GM18861 (cell line): ENCODE measurements around the gene DAD1.
"Not testable (repeated sequence)": the region's sequence is repeated elsewhere in the genome, so short reads cannot be mapped to it uniquely, and the experiment has no call there.

Experiments
- ATAC-seq: cut with Tn5 transposase; IDR thresholded peaks from one replicate; pipeline ENCODE4 v1.9.1; 2021; ENCODE audit not compliant: unreplicated experiment

The DAD1 gene

DNA sequence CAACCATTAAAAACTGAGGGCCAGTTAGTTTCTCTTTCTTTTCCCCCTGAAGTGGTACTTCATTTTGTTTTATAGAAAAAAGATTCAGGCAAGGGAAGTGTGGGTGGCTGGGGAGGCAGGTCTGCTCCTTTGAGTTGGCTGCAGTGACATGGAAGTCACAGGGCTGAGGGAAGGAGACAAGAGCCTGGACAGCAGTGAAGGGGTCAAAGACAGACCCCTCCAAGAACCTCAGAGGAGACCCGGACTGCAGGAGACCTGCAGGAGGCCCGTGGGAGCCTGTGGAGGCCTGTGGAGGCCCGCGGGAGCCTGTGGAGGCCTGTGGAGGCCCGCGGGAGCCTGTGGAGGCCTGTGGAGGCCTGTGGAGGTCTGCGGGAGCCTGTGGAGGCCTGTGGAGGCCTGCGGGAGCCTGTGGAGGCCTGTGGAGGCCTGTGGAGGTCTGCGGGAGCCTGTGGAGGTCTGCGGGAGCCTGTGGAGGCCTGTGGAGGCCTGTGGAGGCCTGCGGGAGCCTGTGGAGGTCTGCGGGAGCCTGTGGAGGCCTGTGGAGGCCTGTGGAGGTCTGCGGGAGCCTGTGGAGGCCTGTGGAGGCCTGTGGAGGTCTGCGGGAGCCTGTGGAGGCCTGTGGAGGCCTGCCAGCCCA is 35.0 kb downstream of the DAD1 start:
- not testable (repeated sequence) for ATAC-seq

DNA sequence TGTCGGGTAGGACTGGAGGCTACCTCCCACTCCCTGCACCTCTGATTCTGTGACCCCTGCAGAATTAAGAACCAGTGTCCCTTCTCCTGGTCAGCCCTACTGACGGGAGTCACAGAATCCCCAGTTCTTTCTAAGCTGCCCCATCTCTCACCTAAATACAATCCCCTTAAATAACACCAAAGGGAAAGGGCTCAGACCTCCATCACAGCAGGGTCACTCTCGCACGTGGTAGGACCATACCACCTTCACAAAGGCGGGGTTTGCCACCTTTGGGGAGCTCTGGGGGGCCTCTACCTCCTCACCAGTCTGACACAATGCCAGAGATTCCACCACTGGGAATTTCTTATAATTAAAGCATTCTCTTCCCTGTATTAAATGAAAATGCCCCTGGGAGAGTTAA is 35.6 kb downstream of the DAD1 start:
- ATAC-seq, result no peak

DNA sequence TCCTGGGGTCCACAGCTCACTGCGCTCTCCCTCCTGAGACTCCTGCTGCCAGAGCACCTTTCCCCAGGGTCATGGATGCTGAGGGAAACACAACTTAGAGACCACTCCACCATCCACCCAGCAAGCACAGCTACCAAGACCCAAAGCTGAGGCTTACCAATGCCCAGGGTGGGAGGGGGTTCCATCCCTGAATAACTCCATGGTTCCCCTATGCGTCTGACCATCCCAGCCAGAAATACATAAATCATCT is 36.3 kb downstream of the DAD1 start:
- no peak for ATAC-seq

DNA sequence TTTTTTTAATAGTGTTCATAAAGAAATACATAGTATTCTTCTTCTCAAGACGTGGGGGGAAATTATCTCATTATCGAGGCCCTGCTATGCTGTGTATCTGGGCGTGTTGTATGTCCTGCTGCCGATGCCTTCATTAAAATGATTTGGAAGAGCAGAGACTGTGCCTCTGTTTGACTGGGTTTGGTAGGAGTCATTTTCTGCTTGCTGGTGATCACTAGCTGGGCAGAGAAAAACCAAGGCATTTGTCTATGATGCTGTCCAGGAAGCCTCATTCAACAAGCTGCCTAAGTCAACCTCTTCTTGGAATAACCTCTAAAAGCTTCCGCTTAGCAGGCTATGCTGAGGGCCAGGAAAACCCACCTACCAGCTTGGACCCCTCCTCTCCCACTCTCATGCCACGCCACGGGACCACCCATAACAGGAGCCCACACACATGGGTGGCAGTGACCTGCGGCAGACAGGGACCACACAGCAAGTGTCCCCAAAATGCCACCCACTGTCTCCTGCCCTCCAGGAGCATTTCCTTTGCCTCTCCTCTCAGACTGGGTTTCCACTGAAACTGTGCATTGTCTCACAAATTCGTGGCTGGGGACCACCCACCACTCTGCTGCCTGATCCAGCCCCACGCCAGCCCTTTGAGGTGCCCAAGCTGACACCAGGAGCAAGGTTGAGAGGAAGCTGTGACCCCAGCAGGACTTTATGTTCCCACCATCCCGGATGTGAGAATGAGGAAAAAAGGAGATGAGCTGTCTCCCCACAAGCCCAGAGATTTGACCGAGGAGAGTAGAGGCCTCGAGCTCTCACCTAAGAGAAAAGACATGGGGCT is 36.8 kb downstream of the DAD1 start:
- ATAC-seq, result no peak

DNA sequence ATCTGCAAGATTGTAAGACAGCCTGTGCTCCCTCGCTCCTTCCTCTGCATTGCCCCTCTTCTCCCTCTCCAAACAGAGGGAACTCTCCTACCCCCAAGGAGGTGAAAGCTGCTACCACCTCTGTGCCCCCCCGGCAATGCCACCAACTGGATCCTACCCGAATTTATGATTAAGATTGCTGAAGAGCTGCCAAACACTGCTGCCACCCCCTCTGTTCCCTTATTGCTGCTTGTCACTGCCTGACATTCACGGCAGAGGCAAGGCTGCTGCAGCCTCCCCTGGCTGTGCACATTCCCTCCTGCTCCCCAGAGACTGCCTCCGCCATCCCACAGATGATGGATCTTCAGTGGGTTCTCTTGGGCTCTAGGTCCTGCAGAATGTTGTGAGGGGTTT is 37.4 kb downstream of the DAD1 start:
- ATAC-seq, result no peak

DNA sequence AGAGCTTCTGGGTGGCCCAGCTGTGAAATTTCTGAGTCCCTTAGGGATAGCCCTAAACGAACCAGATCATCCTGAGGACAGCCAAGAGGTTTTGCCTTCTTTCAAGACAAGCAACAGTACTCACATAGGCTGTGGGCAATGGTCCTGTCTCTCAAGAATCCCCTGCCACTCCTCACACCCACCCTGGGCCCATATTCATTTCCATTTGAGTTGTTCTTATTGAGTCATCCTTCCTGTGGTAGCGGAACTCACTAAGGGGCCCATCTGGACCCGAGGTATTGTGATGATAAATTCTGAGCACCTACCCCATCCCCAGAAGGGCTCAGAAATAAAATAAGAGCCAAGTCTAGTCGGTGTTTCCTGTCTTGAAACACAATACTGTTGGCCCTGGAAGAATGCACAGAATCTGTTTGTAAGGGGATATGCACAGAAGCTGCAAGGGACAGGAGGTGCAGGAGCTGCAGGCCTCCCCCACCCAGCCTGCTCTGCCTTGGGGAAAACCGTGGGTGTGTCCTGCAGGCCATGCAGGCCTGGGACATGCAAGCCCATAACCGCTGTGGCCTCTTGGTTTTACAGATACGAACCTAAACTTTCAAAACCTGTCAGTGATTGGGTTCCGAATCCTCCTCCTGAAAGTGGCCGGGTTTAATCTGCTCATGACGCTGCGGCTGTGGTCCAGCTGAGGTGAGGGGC is 38.9 kb downstream of the DAD1 start:
- ATAC-seq, result peak; percentile 47

DNA sequence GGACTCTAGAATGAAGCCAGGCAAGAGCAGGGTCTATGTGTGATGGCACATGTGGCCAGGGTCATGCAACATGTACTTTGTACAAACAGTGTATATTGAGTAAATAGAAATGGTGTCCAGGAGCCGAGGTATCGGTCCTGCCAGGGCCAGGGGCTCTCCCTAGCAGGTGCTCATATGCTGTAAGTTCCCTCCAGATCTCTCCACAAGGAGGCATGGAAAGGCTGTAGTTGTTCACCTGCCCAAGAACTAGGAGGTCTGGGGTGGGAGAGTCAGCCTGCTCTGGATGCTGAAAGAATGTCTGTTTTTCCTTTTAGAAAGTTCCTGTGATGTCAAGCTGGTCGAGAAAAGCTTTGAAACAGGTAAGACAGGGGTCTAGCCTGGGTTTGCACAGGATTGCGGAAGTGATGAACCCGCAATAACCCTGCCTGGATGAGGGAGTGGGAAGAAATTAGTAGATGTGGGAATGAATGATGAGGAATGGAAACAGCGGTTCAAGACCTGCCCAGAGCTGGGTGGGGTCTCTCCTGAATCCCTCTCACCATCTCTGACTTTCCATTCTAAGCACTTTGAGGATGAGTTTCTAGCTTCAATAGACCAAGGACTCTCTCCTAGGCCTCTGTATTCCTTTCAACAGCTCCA is 39.6 kb downstream of the DAD1 start:
- no peak for ATAC-seq

DNA sequence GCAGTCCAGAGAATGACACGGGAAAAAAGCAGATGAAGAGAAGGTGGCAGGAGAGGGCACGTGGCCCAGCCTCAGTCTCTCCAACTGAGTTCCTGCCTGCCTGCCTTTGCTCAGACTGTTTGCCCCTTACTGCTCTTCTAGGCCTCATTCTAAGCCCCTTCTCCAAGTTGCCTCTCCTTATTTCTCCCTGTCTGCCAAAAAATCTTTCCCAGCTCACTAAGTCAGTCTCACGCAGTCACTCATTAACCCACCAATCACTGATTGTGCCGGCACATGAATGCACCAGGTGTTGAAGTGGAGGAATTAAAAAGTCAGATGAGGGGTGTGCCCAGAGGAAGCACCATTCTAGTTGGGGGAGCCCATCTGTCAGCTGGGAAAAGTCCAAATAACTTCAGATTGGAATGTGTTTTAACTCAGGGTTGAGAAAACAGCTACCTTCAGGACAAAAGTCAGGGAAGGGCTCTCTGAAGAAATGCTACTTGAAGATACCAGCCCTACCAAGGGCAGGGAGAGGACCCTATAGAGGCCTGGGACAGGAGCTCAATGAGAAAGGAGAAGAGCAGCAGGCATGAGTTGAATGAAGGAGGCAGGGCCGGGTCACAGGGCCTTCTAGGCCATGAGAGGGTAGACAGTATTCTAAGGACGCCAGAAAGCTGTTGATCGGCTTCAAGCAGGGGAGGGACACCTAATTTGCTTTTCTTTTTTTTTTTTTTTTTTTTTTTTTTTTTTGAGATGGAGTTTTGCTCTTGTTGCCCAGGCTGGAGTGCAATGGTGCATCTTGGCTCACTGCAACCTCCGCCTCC is 40.9 kb downstream of the DAD1 start:
- no peak for ATAC-seq

DNA sequence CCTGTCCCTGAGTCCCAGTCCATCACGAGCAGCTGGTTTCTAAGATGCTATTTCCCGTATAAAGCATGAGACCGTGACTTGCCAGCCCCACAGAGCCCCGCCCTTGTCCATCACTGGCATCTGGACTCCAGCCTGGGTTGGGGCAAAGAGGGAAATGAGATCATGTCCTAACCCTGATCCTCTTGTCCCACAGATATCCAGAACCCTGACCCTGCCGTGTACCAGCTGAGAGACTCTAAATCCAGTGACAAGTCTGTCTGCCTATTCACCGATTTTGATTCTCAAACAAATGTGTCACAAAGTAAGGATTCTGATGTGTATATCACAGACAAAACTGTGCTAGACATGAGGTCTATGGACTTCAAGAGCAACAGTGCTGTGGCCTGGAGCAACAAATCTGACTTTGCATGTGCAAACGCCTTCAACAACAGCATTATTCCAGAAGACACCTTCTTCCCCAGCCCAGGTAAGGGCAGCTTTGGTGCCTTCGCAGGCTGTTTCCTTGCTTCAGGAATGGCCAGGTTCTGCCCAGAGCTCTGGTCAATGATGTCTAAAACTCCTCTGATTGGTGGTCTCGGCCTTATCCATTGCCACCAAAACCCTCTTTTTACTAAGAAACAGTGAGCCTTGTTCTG is 41.6 kb downstream of the DAD1 start:
- no peak for ATAC-seq

DNA sequence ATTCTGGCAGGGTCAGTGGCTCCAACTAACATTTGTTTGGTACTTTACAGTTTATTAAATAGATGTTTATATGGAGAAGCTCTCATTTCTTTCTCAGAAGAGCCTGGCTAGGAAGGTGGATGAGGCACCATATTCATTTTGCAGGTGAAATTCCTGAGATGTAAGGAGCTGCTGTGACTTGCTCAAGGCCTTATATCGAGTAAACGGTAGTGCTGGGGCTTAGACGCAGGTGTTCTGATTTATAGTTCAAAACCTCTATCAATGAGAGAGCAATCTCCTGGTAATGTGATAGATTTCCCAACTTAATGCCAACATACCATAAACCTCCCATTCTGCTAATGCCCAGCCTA is 42.3 kb downstream of the DAD1 start:
- no peak for ATAC-seq

DNA sequence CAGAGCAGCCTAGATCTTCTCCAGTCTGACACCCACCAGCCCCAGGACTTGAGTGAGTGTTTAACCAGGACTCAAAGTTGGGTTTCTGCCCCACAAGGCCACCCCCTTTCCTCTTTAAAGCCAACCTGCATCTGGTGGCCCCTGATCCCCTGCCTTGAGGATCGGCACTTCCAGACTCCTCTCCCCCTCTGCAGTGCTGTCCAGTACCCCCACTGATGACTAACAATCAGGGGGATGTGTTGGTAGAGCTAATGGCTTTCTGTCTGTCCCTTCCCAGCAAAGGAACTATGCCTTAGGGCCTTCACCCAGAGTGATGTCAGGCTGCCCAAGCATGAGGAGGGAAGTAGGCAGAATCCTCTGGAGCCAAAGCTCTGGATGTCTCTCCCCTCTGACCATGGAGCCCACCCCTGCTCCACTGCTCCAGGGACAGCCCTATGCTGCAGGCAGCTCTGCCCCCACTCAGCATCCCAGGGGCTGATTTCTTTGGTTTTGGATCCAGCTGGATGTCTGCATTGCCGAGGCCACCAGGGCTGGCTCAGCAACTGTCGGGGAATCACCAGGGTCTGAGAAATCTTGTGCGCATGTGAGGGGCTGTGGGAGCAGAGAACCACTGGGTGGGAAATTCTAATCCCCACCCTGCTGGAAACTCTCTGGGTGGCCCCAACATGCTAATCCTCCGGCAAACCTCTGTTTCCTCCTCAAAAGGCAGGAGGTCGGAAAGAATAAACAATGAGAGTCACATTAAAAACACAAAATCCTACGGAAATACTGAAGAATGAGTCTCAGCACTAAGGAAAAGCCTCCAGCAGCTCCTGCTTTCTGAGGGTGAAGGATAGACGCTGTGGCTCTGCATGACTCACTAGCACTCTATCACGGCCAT is 42.9 kb downstream of the DAD1 start:
- no peak for ATAC-seq

DNA sequence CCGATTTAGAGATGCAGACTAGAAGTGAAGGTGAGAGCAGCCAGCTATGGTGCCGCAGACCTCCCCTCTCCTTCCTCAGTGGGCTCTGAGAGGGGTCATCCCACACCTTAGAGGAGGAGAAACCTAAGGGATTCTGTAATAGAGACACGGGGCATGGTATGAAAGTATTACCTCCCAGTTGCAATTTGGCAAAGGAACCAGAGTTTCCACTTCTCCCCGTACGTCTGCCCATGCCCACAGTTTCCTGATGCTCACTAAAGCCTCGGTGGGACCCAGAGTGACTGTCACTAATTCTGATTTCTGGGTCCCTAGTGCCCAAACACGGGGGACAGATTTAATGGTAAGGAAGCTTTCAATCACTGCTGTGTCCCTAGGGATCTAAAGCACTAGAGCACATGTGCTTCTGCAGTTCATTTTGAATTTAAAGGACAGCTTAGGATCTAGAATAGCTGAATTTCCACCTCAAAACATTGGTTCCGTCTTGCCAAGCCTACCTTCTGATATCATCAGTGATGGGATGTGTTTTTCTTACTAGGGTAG is 44.1 kb downstream of the DAD1 start:
- no peak for ATAC-seq

DNA sequence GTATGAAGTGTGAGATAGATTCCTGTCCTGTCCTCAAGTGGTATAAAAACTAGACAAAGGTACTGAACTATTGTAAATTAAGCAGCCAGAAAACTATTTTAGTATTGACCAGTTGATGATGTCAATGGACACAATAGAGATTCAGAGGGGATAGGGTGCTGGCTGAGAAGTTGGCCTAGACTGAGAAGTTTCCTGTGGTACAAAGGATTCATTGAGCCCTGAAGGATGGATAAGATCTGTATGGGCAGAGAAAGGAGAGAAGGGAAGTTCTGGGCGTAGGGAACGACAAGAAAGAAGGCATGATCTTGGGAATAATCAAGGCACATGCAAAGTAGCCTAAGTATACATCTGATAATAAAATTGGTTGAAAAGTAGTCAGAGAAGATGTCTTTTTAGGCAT is 44.6 kb downstream of the DAD1 start:
- no peak for ATAC-seq

DNA sequence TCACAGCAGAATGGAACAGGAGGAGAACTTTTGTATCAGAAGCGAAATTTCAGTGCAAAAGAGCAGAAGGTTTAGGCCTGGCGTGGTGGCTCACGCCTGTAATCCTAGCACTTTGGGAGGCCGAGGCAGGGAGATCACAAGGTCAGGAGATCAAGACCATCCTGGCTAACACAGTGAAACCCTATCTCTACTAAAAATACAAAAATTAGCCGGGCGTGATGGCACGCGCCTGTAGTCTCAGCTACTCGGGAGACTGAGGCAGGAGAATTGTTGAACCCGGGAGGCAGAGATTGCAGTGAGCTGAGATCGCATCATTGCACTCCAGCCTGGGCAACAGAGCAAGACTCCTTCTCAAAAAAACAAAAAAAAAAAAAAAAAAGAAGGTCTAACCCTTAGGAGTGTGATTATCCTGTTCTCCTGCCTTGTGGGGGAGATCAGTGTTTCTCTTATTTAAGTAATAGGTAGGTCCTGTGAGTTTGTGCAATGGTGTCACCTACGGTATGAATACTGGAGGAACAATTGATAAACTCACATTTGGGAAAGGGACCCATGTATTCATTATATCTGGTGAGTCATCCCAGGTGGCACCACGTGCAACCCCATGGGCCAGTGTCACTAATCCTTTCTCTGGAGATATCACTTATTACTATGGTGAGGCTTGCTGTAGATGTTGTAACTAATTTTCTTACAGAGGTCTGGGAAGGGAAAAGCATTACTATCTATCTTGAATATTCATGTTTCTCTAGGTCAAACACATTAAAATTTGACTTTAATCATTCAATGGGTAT is 45.3 kb downstream of the DAD1 start:
- not testable (repeated sequence) for ATAC-seq

DNA sequence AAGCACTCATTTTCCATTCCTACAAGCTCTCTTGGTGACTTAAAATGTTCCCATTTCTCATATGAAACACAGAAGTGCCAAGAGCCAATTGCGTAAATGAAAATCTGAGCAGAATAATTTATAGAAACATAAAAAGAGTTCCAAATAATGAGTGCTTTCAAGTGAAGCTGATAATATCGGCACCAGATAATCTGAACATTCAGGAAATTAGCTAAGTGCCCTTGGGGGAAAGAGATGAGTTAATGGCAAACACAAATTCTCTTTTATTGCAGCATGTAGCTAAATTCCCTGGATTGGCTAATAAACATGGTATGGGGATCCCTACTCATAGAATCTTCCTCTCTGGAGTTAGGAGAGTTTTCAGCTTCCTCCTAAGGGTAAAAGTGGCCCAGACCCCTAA is 46.7 kb downstream of the DAD1 start:
- no peak for ATAC-seq

DNA sequence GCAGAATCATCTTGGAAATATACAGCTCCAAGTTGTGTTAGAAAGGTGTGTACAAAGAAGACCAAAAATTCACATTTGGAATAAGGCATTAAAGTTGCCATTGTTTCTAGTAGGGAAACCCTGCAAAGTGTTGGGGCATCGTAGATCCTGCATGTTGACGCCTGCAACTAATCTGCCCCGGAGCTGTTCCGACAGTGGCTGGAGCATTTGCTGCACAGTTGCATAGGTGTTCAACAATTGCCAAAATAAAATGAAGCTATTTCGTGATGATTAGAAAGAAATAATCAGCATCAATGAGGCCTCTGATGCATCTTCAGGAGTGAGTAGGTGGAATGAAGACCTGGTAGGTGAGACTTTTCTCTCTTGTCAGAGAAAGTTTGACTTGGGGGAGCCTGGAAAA is 47.3 kb downstream of the DAD1 start:
- ATAC-seq, result no peak

DNA sequence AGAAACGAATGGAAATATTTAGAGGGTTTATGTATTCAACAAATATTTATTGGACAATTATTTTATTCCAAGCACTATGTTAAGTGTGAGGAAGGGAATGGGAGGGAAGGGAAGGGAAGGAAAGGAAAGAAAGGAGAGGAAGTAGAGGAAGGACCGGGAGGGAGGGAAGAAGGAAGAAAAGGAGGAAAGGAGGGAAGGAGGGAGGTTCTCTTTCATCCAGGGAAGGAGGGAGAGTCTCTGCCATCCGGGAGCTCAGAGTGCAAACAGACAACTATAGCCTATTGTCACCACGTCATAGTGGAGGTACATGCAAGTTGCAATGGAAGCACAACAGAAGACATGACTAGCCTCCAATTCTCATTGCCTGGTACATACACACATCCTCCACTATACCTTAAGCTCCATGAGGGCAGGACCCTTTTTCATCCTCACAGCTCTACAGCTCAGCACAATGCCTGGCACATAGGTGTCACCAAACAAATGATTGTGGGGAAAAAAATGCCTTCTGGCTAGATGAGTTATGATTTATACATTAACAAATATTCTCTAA is 48.1 kb downstream of the DAD1 start:
- ATAC-seq, result no peak

DNA sequence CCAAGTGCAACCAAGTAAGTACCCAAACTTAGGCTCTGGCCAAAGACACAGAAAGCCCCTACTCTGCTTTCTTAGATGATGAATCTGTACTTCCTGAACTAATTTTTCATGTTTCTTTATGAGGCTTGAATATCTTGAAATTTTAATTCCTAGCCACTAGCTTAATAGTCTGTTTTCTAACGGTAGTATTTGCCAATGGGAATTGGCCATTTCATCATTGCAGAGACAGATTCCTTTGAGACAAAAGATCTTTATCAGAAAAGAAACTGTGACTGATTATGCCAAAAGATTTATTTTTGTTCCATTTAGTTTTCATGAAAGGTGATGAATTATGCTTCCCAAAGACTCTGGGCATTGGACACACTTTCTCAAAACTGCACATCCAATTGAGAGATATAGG is 48.7 kb downstream of the DAD1 start:
- no peak for ATAC-seq
